IMR-90 (cell line): Measurements from ENCODE around the gene KCP. TPM values are rescaled to one million over a fixed set of nuclear protein-coding genes. Genes with fewer than 3 reads are reported as not detected.

ENCODE experiments used
- ATAC-seq: fragments of 200-7000 bp; cut with Tn5 transposase; 2 replicates; pipeline ENCODE4 v1.9.1; 2020; ENCODE audit warnings: low read depth, mild to moderate bottlenecking, moderate library complexity
- BruUV-seq: library from RNA; stranded (reverse); fragments of 400-500 nt; replicated peaks from 2 replicates; lab custom pipeline; 2021; lab: Mats Ljungman, UMichigan
- CTCF ChIA-PET: fragments of 300-600 bp; formaldehyde crosslinking; extraction: SDS; loops from one replicate; lab custom pipeline; 2021; ENCODE audit warnings: antibody characterized with exemption; lab: Yijun Ruan, JAX
- POLR2A ChIA-PET: fragments of 300-600 bp; sonication (Branson Sonifier 250); formaldehyde crosslinking; loops from one replicate; lab custom pipeline; 2022; ENCODE audit warnings: antibody characterized with exemption; ENCODE audit not compliant: unreplicated experiment; lab: Charles Lee
- DNase-seq: peaks from one replicate; pipeline ENCODE4 v3.0.0; 2013
- H2AFZ ChIP-seq: replicated peaks from 2 replicates; pipeline ENCODE3; 2013; ENCODE audit warnings: low read length, mild to moderate bottlenecking; ENCODE audit not compliant: poor library complexity
- H2AK5ac ChIP-seq: 2 replicates; pipeline ENCODE4 v1.6.1; 2013; ENCODE audit warnings: low read depth, low read length, inconsistent platforms
- H2AK9ac ChIP-seq: replicated peaks from 2 replicates; pipeline ENCODE3; 2013; ENCODE audit warnings: mild to moderate bottlenecking, low read depth, low read length, moderate library complexity; ENCODE audit not compliant: poor library complexity
- H2BK120ac ChIP-seq: 2 replicates; pipeline ENCODE4 v1.6.1; 2013; ENCODE audit warnings: low read depth, low read length, inconsistent platforms
- H2BK15ac ChIP-seq: 3 replicates; pipeline ENCODE4 v1.6.1; 2013; ENCODE audit warnings: low read depth, low read length, inconsistent platforms
- H2BK20ac ChIP-seq: 2 replicates; pipeline ENCODE4 v1.6.1; 2013; ENCODE audit warnings: low read depth, mild to moderate bottlenecking, inconsistent platforms, low read length, moderate library complexity
- H2BK5ac ChIP-seq: 2 replicates; pipeline ENCODE4 v1.6.1; 2013; ENCODE audit warnings: mild to moderate bottlenecking, low read depth, low read length, inconsistent platforms; ENCODE audit not compliant: poor library complexity, severe bottlenecking
- H3K14ac ChIP-seq: replicated peaks from 2 replicates; pipeline ENCODE4 v1.6.1; 2013; ENCODE audit warnings: low read depth, low read length, inconsistent platforms
- H3K18ac ChIP-seq: 2 replicates; pipeline ENCODE4 v1.6.1; 2013; ENCODE audit warnings: low read depth, low read length, control low read depth
- H3K23ac ChIP-seq: 2 replicates; pipeline ENCODE4 v1.6.1; 2013; ENCODE audit warnings: low read depth, low read length, inconsistent platforms
- H3K27ac ChIP-seq: 2 replicates; pipeline ENCODE4 v1.5.1; 2013; ENCODE audit warnings: mild to moderate bottlenecking, control low read depth, low read length; ENCODE audit not compliant: insufficient read depth
- H3K27me3 ChIP-seq: 2 replicates; pipeline ENCODE4 v1.6.1; 2013; ENCODE audit warnings: low read length; ENCODE audit not compliant: control insufficient read depth, insufficient read depth
- H3K36me3 ChIP-seq: 2 replicates; pipeline ENCODE4 v1.6.1; 2013; ENCODE audit warnings: low read length, mixed read lengths; ENCODE audit not compliant: control insufficient read depth, insufficient read depth
- H3K4ac ChIP-seq: 2 replicates; pipeline ENCODE4 v1.6.1; 2013; ENCODE audit warnings: low read depth, low read length, inconsistent platforms
- H3K4me1 ChIP-seq: 2 replicates; pipeline ENCODE4 v1.6.1; 2013; ENCODE audit warnings: low read length, mixed read lengths; ENCODE audit not compliant: control insufficient read depth, insufficient read depth
- H3K4me2 ChIP-seq: 2 replicates; pipeline ENCODE4 v1.6.1; 2013; ENCODE audit warnings: low read depth, mild to moderate bottlenecking, control low read depth, low read length, moderate library complexity
- H3K4me3 ChIP-seq: 2 replicates; pipeline ENCODE4 v1.5.1; 2013; ENCODE audit warnings: low read depth, mild to moderate bottlenecking, control low read depth, low read length, moderate library complexity; ENCODE audit not compliant: insufficient read depth
- H3K56ac ChIP-seq: 2 replicates; pipeline ENCODE4 v1.6.1; 2013; ENCODE audit warnings: low read length, inconsistent platforms; ENCODE audit not compliant: insufficient read depth; ENCODE audit errors: extremely low read depth
- H3K79me1 ChIP-seq, 2 experiments: 2 replicates each; pipeline ENCODE4 v1.6.1; 2013; ENCODE audit warnings: low read length in 2 of 2, inconsistent platforms in 1 of 2, low read depth in 1 of 2
- H3K9ac ChIP-seq: 2 replicates; pipeline ENCODE4 v1.6.1; 2013; ENCODE audit warnings: low read depth, low read length, control low read depth
- H3K9me1 ChIP-seq: 2 replicates; pipeline ENCODE4 v1.6.1; 2013; ENCODE audit warnings: low read length, inconsistent platforms; ENCODE audit not compliant: insufficient read depth
- H3K9me3 ChIP-seq: 2 replicates; pipeline ENCODE4 v1.6.1; 2013; ENCODE audit warnings: low read length; ENCODE audit not compliant: control insufficient read depth, insufficient read depth
- H4K20me1 ChIP-seq: 2 replicates; pipeline ENCODE4 v1.6.1; 2013; ENCODE audit warnings: low read length, inconsistent platforms; ENCODE audit not compliant: insufficient read depth
- H4K5ac ChIP-seq: 2 replicates; pipeline ENCODE4 v1.6.1; 2013; ENCODE audit warnings: mild to moderate bottlenecking, low read depth, low read length, control low read depth
- H4K8ac ChIP-seq, 2 experiments: 2 replicates each; pipeline ENCODE4 v1.6.1; 2013; ENCODE audit warnings: low read depth in 2 of 2, low read length in 2 of 2, control low read depth in 1 of 2, inconsistent platforms in 1 of 2
- H4K91ac ChIP-seq: 2 replicates; pipeline ENCODE4 v1.6.1; 2013; ENCODE audit warnings: low read depth, low read length, inconsistent platforms; ENCODE audit not compliant: insufficient read depth
- BHLHE40 ChIP-seq: fragments of 150-350 bp; IDR thresholded peaks from 2 replicates; pipeline ENCODE4 v1.6.1; 2016; ENCODE audit warnings: mild to moderate bottlenecking, low read depth, low read length
- CEBPB ChIP-seq: IDR thresholded peaks from 2 replicates; pipeline ENCODE4 v1.6.1; 2012; ENCODE audit warnings: low read depth, low read length, improper control_type of control experiment
- CHD1 ChIP-seq: IDR thresholded peaks from 2 replicates; pipeline ENCODE4 v1.6.1; 2012; ENCODE audit warnings: low read depth, low read length, improper control_type of control experiment
- CTCF ChIP-seq: conservative IDR thresholded peaks from 2 replicates; pipeline ENCODE4 v1.5.1; 2012; ENCODE audit warnings: mild to moderate bottlenecking, low read depth, low read length, improper control_type of control experiment
- ELK1 ChIP-seq: fragments of 150-350 bp; IDR thresholded peaks from 2 replicates; pipeline ENCODE4 v1.6.1; 2016; ENCODE audit warnings: low read depth, mild to moderate bottlenecking, low read length, moderate library complexity, borderline replicate concordance
- FOS ChIP-seq: fragments of 150-350 bp; IDR thresholded peaks from 2 replicates; pipeline ENCODE4 v1.6.1; 2016; ENCODE audit warnings: low read depth, low read length
- MAFK ChIP-seq: IDR thresholded peaks from 2 replicates; pipeline ENCODE4 v1.6.1; 2012; ENCODE audit warnings: low read depth, low read length, improper control_type of control experiment
- MXI1 ChIP-seq: IDR thresholded peaks from 2 replicates; pipeline ENCODE4 v1.6.1; 2012; ENCODE audit warnings: low read depth, mild to moderate bottlenecking, low read length, moderate library complexity, borderline replicate concordance
- NFE2L2 ChIP-seq: fragments of 150-350 bp; IDR thresholded peaks from 2 replicates; pipeline ENCODE4 v1.6.1; 2016; ENCODE audit warnings: low read depth, mild to moderate bottlenecking, low read length
- POLR2A ChIP-seq: IDR thresholded peaks from 2 replicates; pipeline ENCODE4 v1.6.1; 2012; ENCODE audit warnings: mild to moderate bottlenecking, low read depth, low read length
- RAD21 ChIP-seq: IDR thresholded peaks from 2 replicates; pipeline ENCODE4 v1.6.1; 2012; ENCODE audit warnings: low read length, improper control_type of control experiment
- RCOR1 ChIP-seq: IDR thresholded peaks from 2 replicates; pipeline ENCODE4 v1.6.1; 2012; ENCODE audit warnings: mild to moderate bottlenecking, low read length, improper control_type of control experiment; ENCODE audit not compliant: insufficient replicate concordance
- RFX5 ChIP-seq: IDR thresholded peaks from 2 replicates; pipeline ENCODE4 v1.8.0; 2012; ENCODE audit warnings: low read depth, mild to moderate bottlenecking, low read length, moderate library complexity
- SMC3 ChIP-seq: fragments of 150-350 bp; IDR thresholded peaks from 2 replicates; pipeline ENCODE4 v1.6.1; 2016; ENCODE audit warnings: low read depth, mild to moderate bottlenecking, antibody characterized with exemption, low read length, moderate library complexity
- WGBS, 2 experiments: methylation state at CpG; one replicate each; pipeline versions ENCODE4 v1.1.5 to v1.1.7; 2013; ENCODE audit warnings: missing lambda C conversion rate in 2 of 2; ENCODE audit not compliant: insufficient read length in 1 of 2; ENCODE audit errors: extremely low coverage in 2 of 2; 5-methylcytosine and 5-hydroxymethylcytosine counted together
- dilution Hi-C: fragments of 300-500 bp; cut with HindIII; formaldehyde crosslinking; loops from one replicate; pipeline ENCODE4 v1.14.3; 2018; ENCODE audit warnings: low sequenced_read_pairs; ENCODE audit not compliant: unreplicated experiment
- in situ Hi-C: fragments of 300-500 bp; cut with MboI; formaldehyde crosslinking; loops from 3 replicates; pipeline ENCODE4 v1.14.3; 2019; ENCODE audit warnings: low sequenced_read_pairs, inconsistent platforms, mixed read lengths
- intact Hi-C: fragments of 100-400 bp; cut with micrococcal nuclease; formaldehyde crosslinking; loops from 2 replicates; pipeline ENCODE4 v1.10.0; 2022
- polyA plus RNA-seq, 3 experiments: library from polyadenylated mRNA; depleted of rRNA; stranded (reverse); fragments of >200 nt; gene quantifications; 2 replicates each; pipeline ENCODE4 v1.2.3, GENCODE V29; 2012; ENCODE audit warnings: low replicate concordance in 1 of 3
- total RNA-seq: library from RNA; depleted of rRNA; stranded (reverse); fragments of >200 nt; gene quantifications from 2 replicates; pipeline ENCODE4 v1.2.3, GENCODE V29; 2012
- TF ChIP-seq, protein P1 (sequence below): fragments of 150-350 bp; IDR thresholded peaks from 2 replicates; pipeline ENCODE4 v1.6.1; 2017; ENCODE audit warnings: mild to moderate bottlenecking, antibody characterized with exemption, low read length, low read depth

The KCP gene
- total and polyA plus RNA-seq, 2 of the 4 experiments (the other 2 are of a cell fraction) = 0.03 TPM; not detected in 1

DNA sequence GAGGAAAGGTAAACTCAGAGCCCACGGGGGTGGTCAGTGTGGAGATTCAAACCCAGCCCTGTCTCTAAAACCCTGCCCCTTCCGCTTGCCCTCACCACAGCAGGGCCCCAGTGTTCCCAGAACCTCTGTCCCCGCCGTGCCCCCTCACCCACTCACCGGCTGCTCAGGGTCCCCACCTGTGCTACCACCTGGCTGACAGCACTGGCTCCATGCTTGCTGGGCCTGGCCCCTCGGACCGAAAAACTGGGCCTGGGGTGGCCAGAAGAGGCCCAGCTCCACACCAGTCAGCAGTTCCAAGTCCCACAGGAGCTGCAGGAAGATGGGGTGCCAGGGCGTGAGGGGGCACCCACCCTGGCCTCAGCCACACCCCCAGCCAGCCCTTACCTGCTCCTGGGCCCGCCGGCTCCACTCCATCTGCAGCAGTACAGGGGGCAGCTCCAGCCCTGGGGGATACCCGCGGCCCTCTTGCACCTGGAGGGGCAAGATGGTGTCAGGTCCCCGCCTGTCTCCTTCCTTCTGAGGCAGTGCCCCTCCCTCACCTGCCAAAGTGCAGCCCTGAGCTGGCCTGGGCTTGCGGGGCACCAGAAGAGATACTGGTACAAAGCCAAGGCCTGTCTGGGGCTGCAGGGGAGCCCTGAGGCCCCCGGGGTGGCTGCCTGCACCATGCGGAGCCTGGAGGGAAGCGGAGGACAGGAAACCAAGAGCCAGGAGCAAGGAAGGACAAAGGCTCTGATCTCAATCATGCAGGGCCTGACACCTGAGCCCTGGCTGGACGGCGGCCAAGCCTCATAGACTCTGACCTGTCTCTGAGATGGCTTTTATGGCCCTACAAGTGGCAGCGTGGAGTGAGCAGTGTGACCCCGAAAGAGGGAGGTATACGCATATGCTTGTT, 36.1 kb downstream of the KCP start:
- Histone ChIP-seq H3K23ac (no peak overlapping the region), H3K4me3 (no peak overlapping the region), H2BK5ac (no peak overlapping the region), H3K9me3 (no peaks in the 10 kb centered on the region), H2AK9ac (no peak overlapping the region), H3K9me1 (no peaks in the 10 kb centered on the region), H2AFZ (no peak overlapping the region), H3K36me3 (no peaks in the 10 kb centered on the region), H2BK15ac (no peak overlapping the region), H4K5ac (no peak overlapping the region), H2BK20ac (no peak overlapping the region), H3K14ac (no peak overlapping the region), H2AK5ac (no peak overlapping the region), H2BK120ac (no peak overlapping the region), H3K4me2 (no peak overlapping the region), H4K91ac (no peak overlapping the region), H4K8ac (no peak overlapping the region), H3K9ac (no peak overlapping the region), H3K18ac (no peak overlapping the region), H3K4me1 (no peaks in the 10 kb centered on the region), H3K27ac (no peak overlapping the region), H3K79me1 (no peaks in the 10 kb centered on the region), H3K56ac (no peak overlapping the region), H4K20me1 (peaks cover 4% of the 10 kb centered on the region; the same call in 1 of the 2 replicates), H3K4ac (no peak overlapping the region), H3K27me3 (peaks cover 30% of the 10 kb centered on the region)
- BruUV-seq = no TSS peak
- intact Hi-C loops = no loop called here
- CTCF ChIA-PET = no interaction called here
- in situ Hi-C loops = loop anchor here (25.0 kb wide), 1 partner anchor 412 kb away; the partner anchor contains the start of gene HILPDA
- DNase-seq = no peak
- 65% methylated on average over 9 of the region's 22 CpGs; no CpG with 5 or more reads in 1 of the 2 experiments for WGBS, 2 experiments
- POLR2A ChIA-PET = no interaction called here
- no peak for TF ChIP-seq CHD1
- no peak for TF ChIP-seq RFX5
- no peak for TF ChIP-seq MAFK
- no peak for TF ChIP-seq POLR2A
- TF ChIP-seq BHLHE40 = no peak
- no peak for TF ChIP-seq CTCF
- no peak for TF ChIP-seq NFE2L2
- no peak for TF ChIP-seq RCOR1
- no peak for TF ChIP-seq ELK1
- TF ChIP-seq FOS = no peak
- no peak for TF ChIP-seq MXI1
- TF ChIP-seq CEBPB = no peak
- TF ChIP-seq, protein P1, sequence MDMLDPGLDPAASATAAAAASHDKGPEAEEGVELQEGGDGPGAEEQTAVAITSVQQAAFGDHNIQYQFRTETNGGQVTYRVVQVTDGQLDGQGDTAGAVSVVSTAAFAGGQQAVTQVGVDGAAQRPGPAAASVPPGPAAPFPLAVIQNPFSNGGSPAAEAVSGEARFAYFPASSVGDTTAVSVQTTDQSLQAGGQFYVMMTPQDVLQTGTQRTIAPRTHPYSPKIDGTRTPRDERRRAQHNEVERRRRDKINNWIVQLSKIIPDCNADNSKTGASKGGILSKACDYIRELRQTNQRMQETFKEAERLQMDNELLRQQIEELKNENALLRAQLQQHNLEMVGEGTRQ = no peak
- TF ChIP-seq RAD21 = no peak
- TF ChIP-seq SMC3 = no peak
- dilution Hi-C loops = no loop called here
- ATAC-seq = no peak
